Gastroesophageal sphincter (tissue), 3 donors: Measurements from ENCODE around the gene ALKBH5.

Experiments
- POLR2AphosphoS5 ChIP-seq: sonication (generic); formaldehyde crosslinking; IDR thresholded peaks from one replicate; pipeline ENCODE4 v1.6.1; 2017; ENCODE audit warnings: antibody characterized with exemption
- TF ChIP-seq, protein P1 (sequence below), 4 experiments: fragments of 200-600 bp in 2 of 4; fragments of 450-650 bp in 2 of 4; sonication (generic) in 1 of 4; IDR thresholded peaks; one replicate each; pipeline ENCODE4 v1.5.1; 2017 to 2019; ENCODE audit warnings: antibody characterized with exemption in 4 of 4, mild to moderate bottlenecking in 2 of 4, moderate library complexity in 2 of 4

- TF ChIP-seq POLR2AphosphoS5, result no peak
- TF ChIP-seq, protein P1, sequence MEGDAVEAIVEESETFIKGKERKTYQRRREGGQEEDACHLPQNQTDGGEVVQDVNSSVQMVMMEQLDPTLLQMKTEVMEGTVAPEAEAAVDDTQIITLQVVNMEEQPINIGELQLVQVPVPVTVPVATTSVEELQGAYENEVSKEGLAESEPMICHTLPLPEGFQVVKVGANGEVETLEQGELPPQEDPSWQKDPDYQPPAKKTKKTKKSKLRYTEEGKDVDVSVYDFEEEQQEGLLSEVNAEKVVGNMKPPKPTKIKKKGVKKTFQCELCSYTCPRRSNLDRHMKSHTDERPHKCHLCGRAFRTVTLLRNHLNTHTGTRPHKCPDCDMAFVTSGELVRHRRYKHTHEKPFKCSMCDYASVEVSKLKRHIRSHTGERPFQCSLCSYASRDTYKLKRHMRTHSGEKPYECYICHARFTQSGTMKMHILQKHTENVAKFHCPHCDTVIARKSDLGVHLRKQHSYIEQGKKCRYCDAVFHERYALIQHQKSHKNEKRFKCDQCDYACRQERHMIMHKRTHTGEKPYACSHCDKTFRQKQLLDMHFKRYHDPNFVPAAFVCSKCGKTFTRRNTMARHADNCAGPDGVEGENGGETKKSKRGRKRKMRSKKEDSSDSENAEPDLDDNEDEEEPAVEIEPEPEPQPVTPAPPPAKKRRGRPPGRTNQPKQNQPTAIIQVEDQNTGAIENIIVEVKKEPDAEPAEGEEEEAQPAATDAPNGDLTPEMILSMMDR (IDR thresholded peaks at IDR 0.05), result no peak
Measured at GRCh38 chr17:18198530-18198929, 14.9 kb downstream of the ALKBH5 start.
